ENCODE data around the gene MTAP. TPM values are rescaled to one million over a fixed set of nuclear protein-coding genes. Genes with fewer than 3 reads are reported as not detected.

MTAP gene
- total RNA-seq, 1 donor, result 30.4 TPM

DNA sequence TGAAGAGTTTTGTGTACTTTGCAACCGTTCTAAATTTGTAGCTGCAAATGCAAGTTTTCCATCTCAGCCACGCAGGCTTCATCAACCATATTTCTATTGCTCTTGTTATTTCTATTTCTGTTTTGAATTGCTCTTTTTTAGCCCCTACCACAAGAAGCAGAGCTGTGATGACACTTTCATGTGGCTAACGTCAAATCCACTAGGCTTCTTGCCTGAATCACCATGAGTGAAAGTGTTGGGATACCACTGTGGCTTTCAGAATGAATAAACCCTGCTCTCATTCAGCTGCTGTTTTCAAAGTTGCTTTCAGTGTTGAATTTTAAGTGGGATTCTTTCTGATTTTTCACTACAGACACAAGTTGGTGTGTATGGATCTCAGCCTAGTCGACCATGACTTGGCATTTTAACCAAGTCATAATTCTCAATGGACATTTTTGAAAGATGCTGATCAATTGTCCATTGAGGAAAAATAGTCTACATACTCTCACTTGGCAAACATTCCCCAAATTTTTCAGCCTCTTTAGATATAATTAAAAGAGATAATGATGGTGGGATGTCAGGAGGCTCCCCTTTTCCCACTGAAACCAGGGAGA, 41.0 kb upstream of the MTAP start:
- H3K4me2 ChIP-seq (ENCODE audit: insufficient read depth, low read length), result peak overlapping the region; percentile 37
- no peaks in the 10 kb centered on the region for H4K20me1 ChIP-seq (ENCODE audit: insufficient read depth, low read length)
- H3K27ac ChIP-seq (ENCODE audit: low read depth, low read length), result no peak overlapping the region
- H3K27me3 ChIP-seq (ENCODE audit: insufficient read depth, low read length), result no peaks in the 10 kb centered on the region
- H3K4me1 ChIP-seq (ENCODE audit: insufficient read depth, low read length), result peaks cover 12% of the 10 kb centered on the region
- no peak for DNase-seq (ENCODE audit: insufficient read length, low spot score, missing footprints)
- no peak overlapping the region for H3K4me3 ChIP-seq (ENCODE audit: insufficient read depth, low read length)
- TF ChIP-seq, protein P1, sequence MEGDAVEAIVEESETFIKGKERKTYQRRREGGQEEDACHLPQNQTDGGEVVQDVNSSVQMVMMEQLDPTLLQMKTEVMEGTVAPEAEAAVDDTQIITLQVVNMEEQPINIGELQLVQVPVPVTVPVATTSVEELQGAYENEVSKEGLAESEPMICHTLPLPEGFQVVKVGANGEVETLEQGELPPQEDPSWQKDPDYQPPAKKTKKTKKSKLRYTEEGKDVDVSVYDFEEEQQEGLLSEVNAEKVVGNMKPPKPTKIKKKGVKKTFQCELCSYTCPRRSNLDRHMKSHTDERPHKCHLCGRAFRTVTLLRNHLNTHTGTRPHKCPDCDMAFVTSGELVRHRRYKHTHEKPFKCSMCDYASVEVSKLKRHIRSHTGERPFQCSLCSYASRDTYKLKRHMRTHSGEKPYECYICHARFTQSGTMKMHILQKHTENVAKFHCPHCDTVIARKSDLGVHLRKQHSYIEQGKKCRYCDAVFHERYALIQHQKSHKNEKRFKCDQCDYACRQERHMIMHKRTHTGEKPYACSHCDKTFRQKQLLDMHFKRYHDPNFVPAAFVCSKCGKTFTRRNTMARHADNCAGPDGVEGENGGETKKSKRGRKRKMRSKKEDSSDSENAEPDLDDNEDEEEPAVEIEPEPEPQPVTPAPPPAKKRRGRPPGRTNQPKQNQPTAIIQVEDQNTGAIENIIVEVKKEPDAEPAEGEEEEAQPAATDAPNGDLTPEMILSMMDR (IDR thresholded peaks at IDR 0.05; ENCODE audit: extremely low read depth, low read depth, low read length), result no peak
- no peaks in the 10 kb centered on the region for H3K79me2 ChIP-seq (ENCODE audit: insufficient read depth, low read length)
- no peaks in the 10 kb centered on the region for H3K9me3 ChIP-seq (ENCODE audit: low read depth, low read length)
- H2AFZ ChIP-seq (ENCODE audit: low read length), result peak overlapping the region; percentile 51
- no peaks in the 10 kb centered on the region for H3K36me3 ChIP-seq (ENCODE audit: insufficient read depth, low read length)

DNA sequence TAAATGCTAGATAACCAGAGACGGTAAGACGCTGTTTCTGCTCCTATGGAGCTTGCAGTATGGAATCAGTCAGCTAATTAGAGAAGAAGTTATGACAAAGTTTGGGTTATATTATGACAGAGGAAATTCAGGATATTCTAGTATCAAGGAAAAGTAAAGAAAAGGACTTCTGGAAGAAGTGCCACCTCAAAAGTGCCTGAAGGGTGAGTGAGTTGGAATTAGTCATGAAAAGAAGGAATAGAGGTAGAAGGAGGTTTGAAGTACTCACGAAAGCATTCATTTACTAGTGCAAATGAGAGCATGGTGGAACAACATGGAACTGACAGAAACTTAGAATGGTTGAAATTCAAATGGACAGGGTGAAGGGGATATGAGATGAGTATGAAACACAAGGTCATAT, 40.4 kb upstream of the MTAP start:
- H3K27me3 ChIP-seq (ENCODE audit: insufficient read depth, low read length), result no peaks in the 10 kb centered on the region
- no peak overlapping the region for H2AFZ ChIP-seq (ENCODE audit: low read length)
- H3K27ac ChIP-seq (ENCODE audit: low read depth, low read length), result no peak overlapping the region
- H3K79me2 ChIP-seq (ENCODE audit: insufficient read depth, low read length), result no peaks in the 10 kb centered on the region
- H3K9me3 ChIP-seq (ENCODE audit: low read depth, low read length), result no peaks in the 10 kb centered on the region
- peaks cover 12% of the 10 kb centered on the region for H3K4me1 ChIP-seq (ENCODE audit: insufficient read depth, low read length)
- DNase-seq (ENCODE audit: insufficient read length, low spot score, missing footprints), result no peak
- no peaks in the 10 kb centered on the region for H4K20me1 ChIP-seq (ENCODE audit: insufficient read depth, low read length)
- H3K4me2 ChIP-seq (ENCODE audit: insufficient read depth, low read length), result no peak overlapping the region
- H3K4me3 ChIP-seq (ENCODE audit: insufficient read depth, low read length), result no peak overlapping the region
- TF ChIP-seq, protein P1 (IDR thresholded peaks at IDR 0.05; ENCODE audit: extremely low read depth, low read depth, low read length), result no peak
- H3K36me3 ChIP-seq (ENCODE audit: insufficient read depth, low read length), result no peaks in the 10 kb centered on the region

DNA sequence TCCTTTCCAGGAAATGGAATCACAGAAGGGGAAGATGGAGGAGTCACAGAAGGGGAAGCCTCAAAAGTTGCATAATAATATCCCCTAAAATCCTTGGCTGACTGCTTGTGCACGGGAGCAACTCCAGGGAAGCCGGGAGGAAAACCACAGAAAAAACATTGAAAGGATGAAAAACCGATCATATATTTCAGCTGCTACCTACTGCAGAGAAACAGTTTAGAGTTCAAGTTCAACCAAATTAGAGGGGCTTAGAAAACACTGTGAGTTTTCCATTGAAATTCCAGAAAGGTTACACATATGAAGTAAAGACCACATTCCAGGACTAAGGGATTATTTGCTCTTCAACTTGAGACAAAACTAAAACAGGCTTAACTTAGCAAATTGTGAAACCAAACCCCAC, 37.6 kb upstream of the MTAP start:
- H3K4me3 ChIP-seq (ENCODE audit: insufficient read depth, low read length), result peak overlapping the region; percentile 1
- TF ChIP-seq, protein P1 (IDR thresholded peaks at IDR 0.05; ENCODE audit: extremely low read depth, low read depth, low read length), result no peak
- H3K79me2 ChIP-seq (ENCODE audit: insufficient read depth, low read length), result no peaks in the 10 kb centered on the region
- DNase-seq (ENCODE audit: insufficient read length, low spot score, missing footprints), result no peak
- peaks cover 12% of the 10 kb centered on the region for H3K4me1 ChIP-seq (ENCODE audit: insufficient read depth, low read length)
- no peaks in the 10 kb centered on the region for H3K27me3 ChIP-seq (ENCODE audit: insufficient read depth, low read length)
- H3K9me3 ChIP-seq (ENCODE audit: low read depth, low read length), result no peaks in the 10 kb centered on the region
- no peak overlapping the region for H3K27ac ChIP-seq (ENCODE audit: low read depth, low read length)
- peak overlapping the region; percentile 12 for H3K4me2 ChIP-seq (ENCODE audit: insufficient read depth, low read length)
- peak overlapping the region; percentile 1 for H2AFZ ChIP-seq (ENCODE audit: low read length)
- no peaks in the 10 kb centered on the region for H4K20me1 ChIP-seq (ENCODE audit: insufficient read depth, low read length)
- H3K36me3 ChIP-seq (ENCODE audit: insufficient read depth, low read length), result no peaks in the 10 kb centered on the region

DNA sequence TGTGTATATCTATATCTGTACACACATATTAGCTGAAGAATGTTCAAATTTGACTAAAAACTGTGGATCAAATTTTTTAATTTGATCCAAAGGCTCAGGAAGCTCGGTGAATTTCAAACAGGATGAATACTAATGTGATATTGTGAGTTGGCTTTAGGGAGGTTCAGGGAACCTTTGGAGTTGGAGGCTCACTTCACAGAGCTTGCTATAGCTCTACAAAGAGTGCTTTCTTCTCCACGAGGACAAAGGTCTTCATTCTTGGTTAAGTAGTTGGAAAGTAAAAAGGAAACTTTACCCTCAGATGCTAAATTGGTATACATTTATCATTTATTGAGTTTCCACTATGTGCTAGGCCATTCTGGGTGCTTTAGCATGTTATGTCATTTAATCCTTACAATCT, 36.3 kb upstream of the MTAP start:
- Histone ChIP-seq H3K4me2 (ENCODE audit: insufficient read depth, low read length) (no peak overlapping the region), H3K4me3 (ENCODE audit: insufficient read depth, low read length) (no peak overlapping the region), H3K27me3 (ENCODE audit: insufficient read depth, low read length) (no peaks in the 10 kb centered on the region), H3K36me3 (ENCODE audit: insufficient read depth, low read length) (no peaks in the 10 kb centered on the region), H3K79me2 (ENCODE audit: insufficient read depth, low read length) (no peaks in the 10 kb centered on the region), H2AFZ (ENCODE audit: low read length) (no peak overlapping the region), H3K27ac (ENCODE audit: low read depth, low read length) (no peak overlapping the region), H3K9me3 (ENCODE audit: low read depth, low read length) (no peaks in the 10 kb centered on the region), H3K4me1 (ENCODE audit: insufficient read depth, low read length) (peaks cover 17% of the 10 kb centered on the region), H4K20me1 (ENCODE audit: insufficient read depth, low read length) (no peaks in the 10 kb centered on the region)
- TF ChIP-seq, protein P1 (IDR thresholded peaks at IDR 0.05; ENCODE audit: extremely low read depth, low read depth, low read length), result no peak
- no peak for DNase-seq (ENCODE audit: insufficient read length, low spot score, missing footprints)

Data from osteoblast (primary cell).